Karpas-422 (cell line): ENCODE measurements around the gene RABGGTA. TPM values are rescaled to one million over a fixed set of nuclear protein-coding genes. Genes with fewer than 3 reads are reported as not detected.

Experiments used
- DNase-seq: peaks from one replicate; pipeline ENCODE4 v3.0.0-alpha.2; 2015
- H2AFZ ChIP-seq: fragments of 200-600 bp; sonication (generic); 2 replicates; pipeline ENCODE4 v1.6.1; 2014; ENCODE audit warnings: antibody characterized with exemption, low read length, mixed read lengths
- H3K27ac ChIP-seq: fragments of 200-600 bp; sonication (generic); 2 replicates; pipeline ENCODE4 v1.5.1; 2014; ENCODE audit warnings: mild to moderate bottlenecking, low read length, moderate library complexity
- H3K27me3 ChIP-seq: fragments of 200-600 bp; sonication (generic); 2 replicates; pipeline ENCODE4 v1.6.1; 2014; ENCODE audit warnings: low read length, mixed read lengths
- H3K36me3 ChIP-seq: fragments of 200-600 bp; sonication (generic); 2 replicates; pipeline ENCODE4 v1.6.1; 2014; ENCODE audit warnings: low read length, mixed read lengths; ENCODE audit not compliant: insufficient read depth
- H3K4me1 ChIP-seq: fragments of 200-600 bp; sonication (generic); 2 replicates; pipeline ENCODE4 v1.6.1; 2014; ENCODE audit warnings: mild to moderate bottlenecking, low read length, mixed read lengths
- H3K4me2 ChIP-seq: fragments of 200-600 bp; sonication (generic); 2 replicates; pipeline ENCODE4 v1.6.1; 2014; ENCODE audit warnings: low read length, low read depth, mild to moderate bottlenecking; ENCODE audit not compliant: poor library complexity, severe bottlenecking
- H3K4me3 ChIP-seq: fragments of 200-600 bp; sonication (generic); 2 replicates; pipeline ENCODE4 v1.5.1; 2014; ENCODE audit warnings: mild to moderate bottlenecking, antibody characterized with exemption, low read length, mixed read lengths
- H3K79me2 ChIP-seq: fragments of 200-600 bp; sonication (generic); 2 replicates; pipeline ENCODE4 v1.6.1; 2014; ENCODE audit warnings: mild to moderate bottlenecking, low read length, mixed read lengths
- H3K9ac ChIP-seq: fragments of 200-600 bp; sonication (generic); 2 replicates; pipeline ENCODE4 v1.6.0; 2014; ENCODE audit warnings: low read length
- H3K9me2 ChIP-seq: fragments of 200-600 bp; sonication (generic), shearing (Covaris generic); replicated peaks from 2 replicates; pipeline ENCODE4 v1.6.0; 2014; ENCODE audit warnings: mild to moderate bottlenecking, low read length, moderate library complexity; ENCODE audit not compliant: insufficient read depth
- H3K9me3 ChIP-seq: fragments of 300-700, 200-600 bp; sonication (generic); 2 replicates; pipeline ENCODE4 v1.6.1; 2014; ENCODE audit warnings: low read length, mixed read lengths
- H4K20me1 ChIP-seq: fragments of 200-600 bp; sonication (generic); 2 replicates; pipeline ENCODE4 v1.6.1; 2014; ENCODE audit warnings: mild to moderate bottlenecking, antibody characterized with exemption, low read length, low read depth; ENCODE audit not compliant: insufficient read depth
- total RNA-seq: library from RNA; depleted of rRNA; stranded (reverse); fragments of >200 nt; shearing (Covaris generic); gene quantifications from 2 replicates; pipeline ENCODE4 v1.2.3, GENCODE V29; 2014; ENCODE audit warnings: low replicate concordance

The RABGGTA gene
- total RNA-seq, 1 experiment from 2014 or later: 45.1 TPM

- H3K9me3 ChIP-seq: no peaks in the 10 kb centered on the region
- peaks cover 32% of the 10 kb centered on the region for H3K4me1 ChIP-seq
- no peaks in the 10 kb centered on the region for H4K20me1 ChIP-seq
- H3K9ac ChIP-seq: peak overlapping the region; percentile 23
- DNase-seq: peak; percentile 84
- H3K79me2 ChIP-seq: peaks cover 18% of the 10 kb centered on the region
- H3K27me3 ChIP-seq: no peaks in the 10 kb centered on the region
- H2AFZ ChIP-seq: peak overlapping the region; percentile 39; the same call in 1 of the 2 replicates
- no peaks in the 10 kb centered on the region for H3K9me2 ChIP-seq
- H3K36me3 ChIP-seq: no peaks in the 10 kb centered on the region
- H3K4me3 ChIP-seq: no peak overlapping the region
- no peak overlapping the region for H3K27ac ChIP-seq
- peak overlapping the region; percentile 3 for H3K4me2 ChIP-seq
Observed at GRCh38 chr14:24279301-24280186, 8.1 kb upstream of the RABGGTA start.

DNA sequence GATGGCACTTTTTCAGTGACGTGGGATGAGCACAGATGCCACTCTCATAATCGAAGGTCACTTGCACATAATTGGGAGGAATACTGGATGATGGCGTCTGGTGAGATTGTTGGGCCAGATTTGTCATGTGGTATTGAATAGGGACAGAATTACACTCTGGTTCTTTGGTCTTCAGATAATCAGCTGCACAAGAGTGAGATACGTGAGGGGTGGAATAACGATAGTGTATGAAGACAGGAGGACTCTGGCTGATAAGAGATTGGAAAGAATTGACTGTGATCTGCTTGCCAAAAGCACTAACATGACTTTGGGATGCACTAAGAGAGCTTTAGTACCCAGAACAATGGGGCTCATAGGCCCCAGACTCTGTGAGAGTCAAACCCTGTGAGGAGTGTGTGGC lies 7.0 kb upstream of the RABGGTA start:
- Histone ChIP-seq H3K79me2 (peaks cover 18% of the 10 kb centered on the region), H3K36me3 (no peaks in the 10 kb centered on the region), H3K9ac (no peak overlapping the region), H3K27ac (no peak overlapping the region), H2AFZ (no peak overlapping the region), H3K9me2 (no peaks in the 10 kb centered on the region), H3K9me3 (no peaks in the 10 kb centered on the region), H3K4me3 (no peak overlapping the region), H3K4me1 (peaks cover 43% of the 10 kb centered on the region), H4K20me1 (no peaks in the 10 kb centered on the region), H3K4me2 (no peak overlapping the region), H3K27me3 (no peaks in the 10 kb centered on the region)
- no peak for DNase-seq

GRCh38 chr14:24277606-24278321 lies 6.4 kb upstream of the RABGGTA start:
- Histone ChIP-seq H3K79me2 (peaks cover 19% of the 10 kb centered on the region), H2AFZ (no peak overlapping the region), H3K27ac (no peak overlapping the region), H3K9me2 (no peaks in the 10 kb centered on the region), H3K9me3 (no peaks in the 10 kb centered on the region), H3K4me3 (no peak overlapping the region), H3K4me2 (no peak overlapping the region), H4K20me1 (no peaks in the 10 kb centered on the region), H3K36me3 (no peaks in the 10 kb centered on the region), H3K27me3 (no peaks in the 10 kb centered on the region), H3K4me1 (peaks cover 49% of the 10 kb centered on the region), H3K9ac (peak overlapping the region; percentile 28)
- DNase-seq: peak; percentile 60

DNA sequence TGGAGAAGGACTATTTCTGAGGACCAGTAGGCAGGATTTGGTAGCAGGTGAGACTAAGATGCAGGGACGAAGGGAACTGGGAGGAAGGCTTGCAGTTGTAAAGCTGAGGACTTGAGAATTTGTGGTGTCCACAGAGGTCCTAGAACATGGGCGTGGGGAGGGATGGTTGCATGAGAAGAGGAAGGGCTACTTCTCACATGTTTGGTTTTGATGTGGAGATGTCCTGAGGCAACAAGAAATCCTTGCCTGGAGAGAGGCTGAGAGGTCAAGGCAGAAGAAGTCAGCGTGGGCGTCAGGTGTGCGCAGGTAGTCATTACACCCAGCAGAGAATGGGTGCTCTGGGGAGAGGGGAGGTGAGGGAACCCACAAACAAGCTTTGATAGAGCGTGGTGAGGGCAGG lies 5.7 kb upstream of the RABGGTA start:
- H3K4me3 ChIP-seq: no peak overlapping the region
- H3K79me2 ChIP-seq: peaks cover 23% of the 10 kb centered on the region
- no peaks in the 10 kb centered on the region for H3K9me2 ChIP-seq
- no peak for DNase-seq
- H2AFZ ChIP-seq: no peak overlapping the region
- no peak overlapping the region for H3K27ac ChIP-seq
- no peak overlapping the region for H3K9ac ChIP-seq
- H4K20me1 ChIP-seq: no peaks in the 10 kb centered on the region
- H3K4me1 ChIP-seq: peaks cover 56% of the 10 kb centered on the region
- H3K4me2 ChIP-seq: no peak overlapping the region
- H3K36me3 ChIP-seq: no peaks in the 10 kb centered on the region
- no peaks in the 10 kb centered on the region for H3K27me3 ChIP-seq
- H3K9me3 ChIP-seq: no peaks in the 10 kb centered on the region

DNA sequence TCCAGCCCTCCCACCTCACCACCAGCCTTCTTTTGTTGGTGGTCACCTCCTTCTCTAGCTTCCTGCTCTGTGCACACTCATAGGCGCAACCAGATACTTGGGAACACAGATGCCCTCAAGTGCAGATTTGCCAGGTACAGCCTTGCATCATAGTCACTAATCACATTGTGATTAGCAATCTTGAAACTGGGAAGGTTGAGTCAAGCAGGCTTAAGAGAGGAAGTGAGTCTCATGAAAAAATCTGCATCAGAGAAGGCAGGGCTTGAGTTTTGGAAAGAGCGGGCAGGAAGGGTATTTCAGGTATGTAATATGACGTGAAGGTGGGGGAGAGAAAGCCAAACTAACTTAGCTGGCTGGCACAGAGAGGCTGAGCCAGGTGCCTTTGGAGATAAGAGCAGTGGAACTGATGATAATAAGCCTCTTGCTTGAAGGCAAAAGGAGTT lies 2.7 kb upstream of the RABGGTA start:
- Histone ChIP-seq H3K9me3 (no peaks in the 10 kb centered on the region), H3K36me3 (no peaks in the 10 kb centered on the region), H3K27ac (peak overlapping the region; percentile 57), H2AFZ (peak overlapping the region; percentile 6; the same call in 1 of the 2 replicates), H3K4me2 (peak overlapping the region; percentile 96), H3K27me3 (no peaks in the 10 kb centered on the region), H3K79me2 (peaks cover 26% of the 10 kb centered on the region), H4K20me1 (no peaks in the 10 kb centered on the region), H3K9me2 (no peaks in the 10 kb centered on the region), H3K4me1 (peaks cover 57% of the 10 kb centered on the region), H3K9ac (peak overlapping the region; percentile 37), H3K4me3 (peak overlapping the region; percentile 8; the same call in 1 of the 2 replicates)
- DNase-seq: peak; percentile 81

- Histone ChIP-seq H3K4me2 (peak overlapping the region; percentile 96), H3K27me3 (no peaks in the 10 kb centered on the region), H3K9me3 (no peaks in the 10 kb centered on the region), H4K20me1 (no peaks in the 10 kb centered on the region), H3K9me2 (no peaks in the 10 kb centered on the region), H3K4me3 (peak overlapping the region; percentile 8; the same call in 1 of the 2 replicates), H3K9ac (peak overlapping the region; percentile 37), H2AFZ (no peak overlapping the region), H3K27ac (peak overlapping the region; percentile 57), H3K36me3 (no peaks in the 10 kb centered on the region), H3K79me2 (peaks cover 26% of the 10 kb centered on the region), H3K4me1 (peaks cover 53% of the 10 kb centered on the region)
- peak; percentile 73 for DNase-seq
Observed at GRCh38 chr14:24273422-24273998, 2.1 kb upstream of the RABGGTA start.

GRCh38 chr14:24272467-24272866 lies 1.1 kb upstream of the RABGGTA start:
- Histone ChIP-seq H3K9me2 (no peaks in the 10 kb centered on the region), H3K27me3 (no peaks in the 10 kb centered on the region), H3K9ac (peak overlapping the region; percentile 86), H3K4me1 (peaks cover 42% of the 10 kb centered on the region), H3K4me2 (peak overlapping the region; percentile 96), H3K4me3 (peak overlapping the region; percentile 80), H3K9me3 (no peaks in the 10 kb centered on the region), H4K20me1 (no peaks in the 10 kb centered on the region), H3K79me2 (peaks cover 26% of the 10 kb centered on the region), H3K27ac (peak overlapping the region; percentile 7), H3K36me3 (no peaks in the 10 kb centered on the region), H2AFZ (peak overlapping the region; percentile 22; the same call in 1 of the 2 replicates)
- no peak for DNase-seq
